ENCODE results near the gene KCNJ5. TPM values are rescaled to one million over a fixed set of nuclear protein-coding genes. Genes with fewer than 3 reads are reported as not detected.
A peak's percentile ranks its signal among the peaks of the same experiment; 100 is the strongest.

KCNJ5 gene
- total RNA-seq, 1 donor from 2014 or later = 0.13 TPM

GRCh38 chr11:128868841-128869671, 22.1 kb upstream of the KCNJ5 start:
- DNase-seq (ENCODE audit: low spot score) = no peak
- ATAC-seq = no peak

GRCh38 chr11:128871168-128871610, 20.0 kb upstream of the KCNJ5 start:
- DNase-seq (ENCODE audit: low spot score) (no peak), ATAC-seq (no peak)

DNA sequence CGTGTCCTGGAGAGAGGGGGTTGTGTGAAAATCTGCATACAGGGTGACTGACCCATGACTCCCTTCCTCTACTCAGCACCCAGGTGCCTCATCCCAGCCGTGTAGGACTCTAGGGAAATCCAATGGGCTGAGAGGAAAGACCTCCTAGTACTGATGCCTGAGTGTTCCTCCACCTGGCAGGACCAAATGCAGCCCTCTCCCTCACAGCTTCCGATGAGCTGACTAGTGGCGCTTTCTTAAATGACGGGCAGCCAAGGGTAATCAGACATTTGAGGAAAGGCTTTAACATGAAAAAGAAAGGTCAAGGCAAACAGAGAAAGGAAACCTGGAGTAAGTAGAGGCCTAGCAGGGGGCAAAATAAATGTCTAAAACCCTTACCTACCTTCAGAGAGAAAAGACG, 19.1 kb upstream of the KCNJ5 start:
- ATAC-seq = no peak
- DNase-seq (ENCODE audit: low spot score) = no peak

DNA sequence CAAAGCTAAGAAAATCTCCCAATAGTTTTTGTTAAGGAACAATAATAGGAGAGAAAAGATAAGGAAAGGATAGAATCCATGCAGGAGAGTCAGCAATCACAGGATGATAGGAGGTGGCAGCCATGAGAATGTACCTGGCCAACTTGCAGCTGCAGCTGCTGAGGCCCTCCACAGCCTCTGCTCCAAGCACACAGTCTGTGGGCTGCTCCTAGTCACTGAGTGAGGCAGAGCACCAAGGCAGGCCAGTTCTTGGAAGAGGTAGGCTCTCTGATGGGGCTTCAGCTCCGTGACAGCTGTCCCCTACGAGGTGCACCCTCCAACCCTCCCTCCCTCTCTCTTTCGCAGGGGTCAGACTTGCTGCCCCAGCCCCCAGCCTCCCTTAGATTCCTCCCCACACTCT, 18.6 kb upstream of the KCNJ5 start:
- no peak for ATAC-seq
- DNase-seq (ENCODE audit: low spot score) = no peak

GRCh38 chr11:128874427-128874826, 16.7 kb upstream of the KCNJ5 start:
- DNase-seq (ENCODE audit: low spot score) (no peak), ATAC-seq (no peak)

GRCh38 chr11:128876133-128876650, 15.0 kb upstream of the KCNJ5 start:
- no peak for ATAC-seq
- no peak for DNase-seq (ENCODE audit: low spot score)

DNA sequence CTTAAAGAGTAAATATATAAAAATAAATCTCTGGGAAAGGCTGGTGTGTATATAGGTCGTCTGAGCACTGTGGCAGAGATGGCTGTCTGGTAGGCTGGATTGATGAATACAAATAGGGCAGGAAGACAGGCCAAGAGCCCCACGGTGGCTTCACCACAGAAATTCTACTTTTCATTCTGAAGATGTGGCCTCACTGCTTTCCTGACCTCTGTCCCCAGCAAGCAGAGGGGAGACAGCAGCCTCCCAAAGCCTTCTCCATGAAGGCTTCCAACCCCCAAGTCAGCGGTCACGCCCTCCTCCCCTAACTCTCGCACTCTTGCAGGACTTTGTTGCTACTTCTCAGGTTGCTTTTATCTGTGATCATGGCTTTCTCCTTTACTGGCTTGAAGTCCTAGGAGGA, 13.4 kb upstream of the KCNJ5 start:
- DNase-seq (ENCODE audit: low spot score) (no peak), ATAC-seq (no peak)

GRCh38 chr11:128878455-128878854, 12.7 kb upstream of the KCNJ5 start:
- ATAC-seq = no peak
- no peak for DNase-seq (ENCODE audit: low spot score)

- no peak for DNase-seq (ENCODE audit: low spot score)
- no peak for ATAC-seq
These were observed 11.3 kb upstream of the KCNJ5 start for GRCh38 chr11:128879817-128880216.

GRCh38 chr11:128881221-128881620, 9.9 kb upstream of the KCNJ5 start:
- DNase-seq (ENCODE audit: low spot score) (no peak), ATAC-seq (no peak)

DNA sequence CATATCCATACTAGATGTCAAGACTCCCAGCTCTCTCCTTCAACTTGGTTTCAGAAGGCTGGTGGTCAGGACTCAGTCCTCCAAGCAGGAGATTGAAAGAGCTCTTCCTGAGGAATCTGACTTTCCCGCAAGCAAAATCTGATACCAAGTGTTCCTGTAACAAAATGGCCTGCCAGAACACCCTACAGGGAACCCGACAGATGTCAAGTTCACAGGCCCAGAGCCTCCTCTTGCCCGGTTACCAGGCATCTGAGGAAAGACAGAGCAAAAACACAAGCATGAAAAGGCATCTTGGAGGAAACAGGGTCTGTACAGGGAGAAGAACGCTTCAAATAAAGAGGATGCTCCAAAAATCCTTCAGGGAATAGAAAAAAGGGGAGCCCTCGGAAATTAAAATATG, 8.7 kb upstream of the KCNJ5 start:
- DNase-seq (ENCODE audit: low spot score) = no peak
- ATAC-seq = no peak

DNA sequence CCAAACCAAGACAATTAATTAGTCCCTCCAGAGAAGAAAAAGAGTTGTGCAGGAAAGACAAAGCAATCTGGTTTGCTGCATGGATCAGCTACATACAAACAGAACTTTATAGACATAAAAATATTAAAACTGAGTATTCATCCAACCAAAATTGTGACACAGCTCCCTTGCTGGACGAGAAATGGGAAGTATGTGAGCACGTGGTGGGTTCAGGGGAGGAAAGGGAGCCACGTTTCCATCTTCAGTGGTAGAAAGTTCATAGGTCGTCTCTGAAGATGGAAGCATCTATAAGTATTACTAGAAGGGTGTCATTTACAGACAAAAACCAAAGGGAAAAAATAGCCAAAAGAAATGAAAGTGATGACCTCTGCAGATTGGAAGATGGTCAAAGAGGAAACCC, 7.1 kb upstream of the KCNJ5 start:
- ATAC-seq (no peak), DNase-seq (ENCODE audit: low spot score) (no peak)

DNA sequence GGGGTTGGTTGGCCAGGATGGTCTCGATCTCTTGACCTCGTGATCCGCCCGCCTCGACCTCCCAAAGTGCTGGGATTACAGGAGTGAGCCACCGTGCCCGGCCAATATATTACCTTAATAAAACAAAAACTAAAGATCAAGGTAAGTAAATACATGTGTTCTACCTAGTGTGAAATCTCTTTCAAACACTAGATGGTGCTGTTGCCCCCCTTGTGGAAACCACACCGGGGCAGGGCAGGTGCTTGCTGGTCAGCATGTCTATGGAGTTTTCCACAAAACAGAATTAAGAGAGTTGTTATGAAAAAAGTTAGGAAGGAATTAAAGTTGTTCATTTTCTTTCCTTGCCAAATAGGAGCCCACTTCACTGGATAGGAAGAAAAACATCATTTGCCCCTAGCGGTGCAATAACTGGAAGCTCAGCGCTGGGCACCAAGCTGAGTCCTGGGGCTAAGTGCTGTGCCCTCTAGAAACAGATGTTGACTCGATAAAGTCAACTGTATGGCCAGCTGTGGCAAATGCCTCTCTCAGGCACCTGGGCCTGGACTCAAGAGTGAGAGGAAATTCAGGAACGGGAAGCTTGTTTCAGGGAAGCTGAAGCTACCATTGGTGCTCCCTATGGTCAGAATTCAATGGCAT, 6.3 kb upstream of the KCNJ5 start:
- DNase-seq (ENCODE audit: low spot score) = peak; percentile 69
- ATAC-seq = peak; percentile 98

GRCh38 chr11:128886406-128887124, 4.6 kb upstream of the KCNJ5 start:
- DNase-seq (ENCODE audit: low spot score) = no peak
- peak; percentile 23 for ATAC-seq

DNA sequence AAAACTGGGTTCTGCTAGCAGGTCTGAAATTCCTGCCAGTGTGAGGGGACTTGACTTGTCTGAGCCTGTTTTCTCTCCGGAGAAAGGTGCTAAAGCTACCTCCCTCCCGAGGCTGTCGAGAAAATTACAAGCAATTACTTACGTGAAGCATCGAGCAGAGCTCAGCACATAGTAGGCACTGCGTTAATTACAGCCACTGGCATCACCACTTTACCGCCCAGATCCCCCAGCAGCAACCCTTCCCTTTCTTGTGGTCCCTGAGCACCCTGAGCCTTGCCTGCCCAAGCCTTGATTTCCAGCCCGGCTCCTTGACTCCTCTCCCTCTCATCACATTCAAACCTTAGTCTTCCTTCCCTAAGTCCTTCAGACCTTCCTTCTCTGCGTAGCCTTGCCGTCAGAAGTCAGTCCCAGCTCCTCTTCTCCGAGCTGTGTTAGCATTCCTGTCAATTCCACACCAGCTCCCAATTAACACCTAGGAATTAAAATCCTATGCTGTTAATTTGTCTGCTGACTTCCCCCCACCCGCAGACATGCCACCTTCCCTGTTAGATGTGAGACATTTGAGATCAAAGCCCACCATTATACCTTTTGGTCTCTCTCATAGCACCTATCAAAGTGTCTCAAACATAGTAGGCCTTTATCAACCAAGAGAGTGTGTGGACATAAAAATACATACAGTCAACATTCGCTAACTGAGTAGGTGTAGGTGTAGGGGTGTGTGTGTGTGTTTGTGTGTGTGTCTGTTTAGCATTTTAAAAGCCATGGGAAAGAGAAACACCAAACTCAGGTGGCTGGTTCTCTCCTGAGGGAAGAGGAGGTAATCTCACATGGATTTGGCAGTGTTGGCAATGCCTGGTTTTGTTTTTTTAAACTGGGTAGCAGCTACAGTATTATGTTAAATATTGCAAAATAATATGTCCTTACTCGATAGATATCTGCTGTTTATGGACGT, 2.8 kb upstream of the KCNJ5 start:
- ATAC-seq (no peak), DNase-seq (ENCODE audit: low spot score) (no peak)

- DNase-seq (ENCODE audit: low spot score) (no peak), ATAC-seq (no peak)
These were observed 1.4 kb upstream of the KCNJ5 start for GRCh38 chr11:128889657-128890213.

DNA sequence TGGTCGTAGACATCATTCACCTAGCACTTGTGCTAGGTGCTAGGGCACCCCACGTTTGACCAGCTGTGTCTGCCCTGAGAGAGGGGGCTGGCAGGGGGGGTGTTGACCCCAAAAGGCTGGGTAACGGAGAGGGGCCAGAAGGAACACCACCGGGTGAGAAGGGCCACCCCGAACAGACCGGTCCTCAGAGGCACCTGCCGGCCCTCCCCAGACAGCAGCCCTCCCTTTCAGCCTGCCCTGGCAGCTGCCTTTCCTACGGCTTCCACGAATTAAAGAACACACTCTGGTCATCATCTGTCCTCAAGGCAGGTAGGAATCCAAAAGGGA, 977 bp upstream of the KCNJ5 start:
- no peak for ATAC-seq
- no peak for DNase-seq (ENCODE audit: low spot score)

DNA sequence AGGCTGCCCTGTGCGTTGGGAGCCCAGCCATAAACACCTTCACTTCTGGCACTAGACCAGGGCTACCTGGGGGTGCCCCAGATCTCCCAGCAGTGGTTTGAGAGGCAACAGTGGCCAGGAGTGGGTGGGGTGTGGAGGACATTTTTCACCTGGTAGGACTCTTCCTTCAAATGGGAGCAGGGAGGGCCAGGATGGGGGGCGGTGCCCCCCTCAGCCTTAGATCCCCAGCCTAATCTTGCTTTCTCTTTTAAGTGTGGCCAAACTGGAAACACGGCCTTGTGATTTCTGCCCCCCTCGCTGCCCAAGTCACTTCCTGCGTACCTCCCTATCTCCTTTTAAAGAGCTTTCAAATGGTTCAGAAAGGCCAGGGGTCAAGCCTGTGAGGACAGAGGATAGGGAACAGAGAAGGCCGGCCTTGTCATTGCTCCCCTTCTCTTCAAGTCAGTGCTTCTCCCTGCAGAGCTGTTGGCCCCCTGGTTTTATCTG, 800 bp downstream of the KCNJ5 start:
- DNase-seq (ENCODE audit: low spot score) (no peak), ATAC-seq (no peak)

DNA sequence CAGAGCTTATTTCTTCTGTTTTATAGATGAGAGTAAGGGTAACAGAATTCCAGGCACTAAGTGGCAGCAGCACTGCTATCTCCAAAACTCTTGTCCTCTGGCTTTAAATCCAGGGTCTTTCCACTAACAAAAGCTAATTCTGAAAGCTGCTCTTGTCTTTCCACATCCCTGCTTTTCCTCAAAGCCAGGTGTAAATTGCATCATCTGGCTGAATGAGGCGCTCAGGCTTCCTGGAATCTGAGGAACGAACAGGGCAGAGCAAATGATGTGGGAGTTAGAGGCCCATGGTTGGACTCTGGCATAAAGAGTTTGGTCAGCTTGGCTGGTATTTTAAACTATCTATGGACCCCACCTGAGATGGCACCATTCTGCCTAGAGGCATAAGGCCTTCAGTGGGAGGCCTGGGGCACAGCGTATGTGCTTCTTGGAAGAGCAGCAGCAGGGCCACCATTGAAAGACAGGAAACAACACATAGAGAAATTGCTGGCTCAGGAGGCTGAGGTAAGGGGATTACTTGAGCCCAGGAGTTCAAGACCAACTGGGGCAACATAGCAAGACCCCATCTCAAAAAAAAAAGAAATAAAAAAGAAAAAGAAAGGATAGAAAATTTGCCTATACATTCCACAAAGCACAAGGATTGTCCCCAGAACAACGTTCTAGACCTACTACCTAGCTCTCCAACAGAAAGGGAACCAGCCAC, 1.9 kb downstream of the KCNJ5 start:
- DNase-seq (ENCODE audit: low spot score) (no peak), ATAC-seq (no peak)
